ENCODE results near the gene GNAT1.
"Not testable (repeated sequence)": the region's sequence is repeated elsewhere in the genome, so short reads cannot be mapped to it uniquely, and the experiment has no call there.

Gene GNAT1

DNA sequence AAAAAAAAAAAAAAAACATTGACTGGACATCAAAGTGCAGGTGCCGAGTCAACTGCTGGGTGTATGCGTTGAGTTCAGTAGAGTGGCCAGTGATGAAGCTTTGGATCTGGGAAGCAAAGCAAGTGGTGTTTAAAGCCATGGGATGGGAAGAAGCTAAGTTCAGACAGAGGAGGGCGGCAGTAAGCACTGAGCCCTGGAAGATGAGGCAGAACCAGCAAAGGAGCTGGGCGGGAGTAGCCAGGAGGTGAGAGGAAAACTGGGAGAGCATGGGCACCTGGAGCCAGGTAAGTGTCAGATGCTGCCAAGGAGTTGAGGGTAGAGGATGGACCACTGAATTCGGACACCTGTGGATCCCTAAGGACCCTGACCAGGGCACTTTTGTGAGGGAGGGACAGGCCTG lies 33.2 kb downstream of the GNAT1 start:
- no peak for DNase-seq

DNA sequence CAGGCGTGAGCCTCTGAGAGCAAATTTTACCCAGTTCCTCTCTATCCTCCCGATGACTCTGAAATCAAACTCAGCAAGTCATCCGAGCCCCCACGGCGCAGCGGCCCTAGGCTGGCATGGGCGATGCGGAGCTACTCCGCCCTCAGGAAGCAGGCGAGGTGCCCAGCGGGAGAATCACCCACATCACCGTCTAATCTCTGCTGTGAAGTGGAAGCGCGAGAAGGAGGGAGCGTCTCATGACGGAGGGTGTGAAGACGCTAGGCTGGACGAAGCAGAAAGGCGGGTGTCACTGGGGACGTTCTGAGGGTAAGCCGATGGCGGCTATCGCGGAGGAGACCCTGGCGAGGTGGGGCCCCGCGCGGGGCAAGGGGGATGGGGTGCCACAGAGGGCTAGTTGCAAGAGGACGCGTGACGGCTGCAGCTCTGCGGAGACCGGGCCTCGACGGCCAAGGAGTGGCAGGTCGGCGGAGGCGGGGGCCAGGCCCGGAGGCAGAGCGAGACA lies 35.5 kb downstream of the GNAT1 start:
- DNase-seq: no peak

DNA sequence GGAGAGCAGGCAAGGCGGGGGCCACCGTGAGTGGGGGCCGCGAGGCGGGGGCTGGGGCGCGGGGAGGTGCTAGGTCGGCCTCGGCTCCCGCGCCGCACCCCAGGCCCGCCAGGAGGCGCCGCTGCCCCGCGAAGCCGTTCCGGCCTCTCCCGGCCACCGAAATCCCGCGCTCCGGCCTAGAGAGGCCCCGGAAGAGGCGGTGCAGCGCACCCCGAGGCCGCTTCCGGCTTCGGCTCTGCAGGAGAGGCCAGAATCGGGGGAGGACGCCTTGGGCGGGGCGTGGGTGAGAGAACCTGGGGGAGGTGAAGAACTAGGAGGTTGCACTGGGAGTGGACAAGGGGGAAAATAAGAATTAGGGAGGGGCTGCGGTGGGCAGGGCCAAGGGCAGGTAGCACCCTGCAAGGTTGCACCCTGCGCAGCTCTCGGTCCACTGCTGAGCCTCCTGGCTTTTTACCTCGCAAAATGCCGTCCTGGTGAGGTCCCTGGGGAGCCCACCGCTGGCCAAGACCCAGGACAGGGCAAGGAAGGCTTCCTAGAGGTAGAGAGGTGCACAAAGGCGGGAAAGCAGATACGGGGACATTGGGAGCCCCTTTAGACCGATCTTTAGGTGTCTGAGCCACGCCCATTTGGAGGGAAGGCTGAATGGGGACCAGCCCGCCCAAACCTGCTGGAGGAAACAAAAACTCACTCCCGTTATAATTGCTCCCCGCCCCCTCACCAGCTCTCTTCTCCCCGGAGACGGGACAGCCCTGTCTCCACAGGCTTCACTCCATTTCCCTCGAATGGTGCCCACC lies 36.2 kb downstream of the GNAT1 start:
- peak; percentile 41 for DNase-seq

DNA sequence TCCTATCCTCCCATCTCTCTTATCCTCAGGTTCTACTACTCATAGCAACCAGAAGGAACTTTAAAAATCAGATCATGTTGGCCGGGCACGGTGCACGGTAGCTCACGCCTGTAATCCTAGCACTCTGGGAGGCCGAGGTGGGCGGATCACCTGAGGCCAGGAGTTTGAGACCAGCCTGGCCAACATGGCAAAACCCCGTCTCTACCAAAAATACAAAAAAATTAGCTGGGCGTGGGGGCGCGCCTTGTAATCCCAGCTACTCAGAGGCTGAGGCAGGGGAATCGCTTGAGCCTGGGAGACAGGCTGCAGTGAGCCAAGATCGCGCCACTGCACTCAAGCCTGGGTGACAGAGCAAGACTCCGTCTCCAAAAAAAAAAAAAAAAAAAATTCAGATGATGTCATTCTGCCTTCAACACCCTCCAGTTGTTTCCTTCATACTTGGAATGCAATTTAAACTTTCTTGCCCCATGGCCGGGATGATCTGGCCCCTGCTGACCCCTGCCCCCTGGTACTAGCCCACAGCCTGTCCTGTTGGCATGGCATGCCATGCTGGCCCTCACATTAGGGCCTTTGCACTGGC lies 36.9 kb downstream of the GNAT1 start:
- not testable (repeated sequence) for DNase-seq

DNA sequence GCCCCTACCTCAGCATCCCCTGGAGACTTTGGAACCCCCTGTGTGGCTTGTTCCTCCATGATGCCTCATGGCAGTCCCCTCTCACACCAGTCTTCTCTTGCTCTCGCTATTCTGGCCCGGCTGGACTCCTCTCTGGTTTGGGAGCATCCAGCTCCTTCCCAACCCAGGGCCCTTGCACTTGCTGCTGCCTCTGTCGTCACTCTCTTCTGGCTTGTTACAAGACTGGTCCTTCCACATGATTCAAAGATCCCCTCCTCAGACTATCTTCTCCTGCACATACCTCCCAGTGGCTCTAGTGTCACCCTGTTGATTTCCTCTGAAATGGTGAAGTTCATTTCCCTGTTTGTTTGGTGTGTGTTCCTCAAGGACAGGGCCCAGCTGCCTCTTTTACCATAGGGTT lies 38.1 kb downstream of the GNAT1 start:
- no peak for DNase-seq

DNA sequence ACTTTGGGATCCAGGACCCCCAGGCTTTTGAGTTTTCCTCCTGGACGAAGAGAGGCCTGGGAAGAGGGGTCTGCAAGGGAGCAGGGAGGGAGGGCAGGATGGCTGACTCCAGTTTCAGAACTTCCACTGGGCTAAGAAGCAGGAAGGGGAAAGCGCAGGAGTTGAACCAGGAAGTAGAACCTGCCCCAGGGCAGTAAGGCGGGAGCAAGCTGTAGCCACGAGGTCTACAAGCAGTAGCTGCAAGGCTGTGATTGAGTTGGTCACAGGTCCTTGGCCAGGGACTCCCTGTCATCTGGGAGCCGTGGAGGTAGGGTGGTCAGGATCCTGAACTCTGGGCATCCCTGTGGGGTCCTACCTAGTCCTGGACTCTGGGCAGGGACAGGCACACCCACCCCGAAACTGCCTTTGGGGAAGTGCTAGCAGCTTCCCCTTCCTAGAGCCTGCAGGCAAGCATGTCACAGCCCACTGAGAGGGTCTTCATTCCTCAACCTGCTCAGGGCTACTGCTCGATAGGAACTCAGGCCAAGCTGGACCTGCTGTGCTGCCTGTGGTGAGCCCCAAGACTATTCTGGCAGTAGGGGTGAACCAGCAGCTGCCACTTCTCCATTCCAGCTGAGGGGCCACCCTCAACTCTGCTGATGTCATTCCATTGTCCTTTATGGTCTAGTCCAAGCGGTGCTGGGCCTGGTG lies 38.8 kb downstream of the GNAT1 start:
- DNase-seq: no peak

DNA sequence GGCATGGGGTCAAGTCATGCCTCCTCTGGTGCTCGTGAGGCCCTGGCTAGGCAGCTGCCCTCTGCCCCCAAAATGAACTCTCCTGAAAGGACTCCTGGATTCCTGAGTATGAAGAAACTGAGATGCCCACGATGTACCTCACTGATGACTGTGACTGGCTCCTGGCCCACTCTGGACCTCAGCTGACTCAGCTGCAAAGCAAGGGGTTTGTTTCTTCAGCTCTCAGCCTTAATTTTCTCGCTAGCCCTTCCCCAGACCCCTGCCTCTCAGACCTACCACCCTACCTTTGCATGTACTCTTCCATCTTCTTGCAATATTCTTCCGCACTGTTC lies 39.4 kb downstream of the GNAT1 start:
- no peak for DNase-seq

DNA sequence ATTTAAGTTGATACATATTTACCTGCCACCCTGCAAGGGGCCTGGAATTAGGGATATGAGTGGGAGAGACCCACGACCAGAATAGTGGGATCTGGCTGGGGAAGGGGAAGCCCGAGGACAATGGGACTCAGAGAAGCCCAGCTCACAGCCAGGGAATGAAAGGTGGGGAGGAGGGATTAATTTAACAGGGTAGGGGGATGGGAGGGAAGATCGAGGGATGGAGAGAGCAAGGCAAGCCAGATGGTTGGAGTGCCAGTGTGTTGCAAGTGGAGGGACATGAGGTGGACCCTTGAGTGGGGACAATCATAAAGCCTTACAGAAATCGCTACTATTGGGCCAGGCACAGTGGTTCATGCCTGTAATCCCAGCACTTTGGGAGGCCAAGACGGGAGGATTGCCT lies 40.2 kb downstream of the GNAT1 start:
- no peak for DNase-seq

DNA sequence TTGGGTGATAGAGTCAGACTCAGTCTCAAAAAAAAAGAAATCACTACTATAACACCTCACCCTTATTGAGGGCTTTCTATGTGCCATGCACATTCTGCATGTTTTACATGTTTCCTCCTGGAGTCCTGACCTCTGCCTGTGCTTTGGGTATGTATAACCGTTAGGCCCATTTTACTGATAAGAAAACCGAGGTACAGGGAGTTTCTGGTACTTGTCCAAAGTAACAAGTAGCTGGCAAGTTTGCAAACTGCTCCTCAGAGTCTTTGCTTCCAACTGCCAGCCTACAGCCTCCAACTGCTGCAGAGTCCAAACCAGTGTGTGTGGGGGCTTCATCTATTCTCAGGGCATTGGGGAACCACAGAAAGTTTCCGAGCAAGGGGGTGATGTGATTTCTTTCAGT lies 40.9 kb downstream of the GNAT1 start:
- DNase-seq: no peak

DNA sequence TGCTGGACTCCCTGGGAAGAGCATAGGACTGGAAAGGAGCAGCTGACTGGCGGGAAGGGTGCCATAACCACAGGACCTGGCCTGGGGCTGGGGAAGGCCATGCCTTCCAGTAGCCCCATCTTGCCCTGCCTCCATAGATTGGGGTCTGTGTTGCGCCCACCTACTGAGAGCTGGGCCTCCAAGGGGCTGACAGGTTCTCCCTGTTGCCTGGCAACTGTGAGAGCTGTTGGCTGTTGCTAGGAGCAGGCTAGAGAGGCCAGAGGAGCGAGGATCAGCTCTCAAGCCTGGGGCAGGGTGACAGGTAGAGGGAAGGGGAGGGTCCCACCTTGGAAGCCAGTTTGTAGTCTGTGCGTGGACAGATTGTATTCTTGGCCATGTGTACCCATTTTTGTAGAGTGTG lies 41.8 kb downstream of the GNAT1 start:
- no peak for DNase-seq

DNA sequence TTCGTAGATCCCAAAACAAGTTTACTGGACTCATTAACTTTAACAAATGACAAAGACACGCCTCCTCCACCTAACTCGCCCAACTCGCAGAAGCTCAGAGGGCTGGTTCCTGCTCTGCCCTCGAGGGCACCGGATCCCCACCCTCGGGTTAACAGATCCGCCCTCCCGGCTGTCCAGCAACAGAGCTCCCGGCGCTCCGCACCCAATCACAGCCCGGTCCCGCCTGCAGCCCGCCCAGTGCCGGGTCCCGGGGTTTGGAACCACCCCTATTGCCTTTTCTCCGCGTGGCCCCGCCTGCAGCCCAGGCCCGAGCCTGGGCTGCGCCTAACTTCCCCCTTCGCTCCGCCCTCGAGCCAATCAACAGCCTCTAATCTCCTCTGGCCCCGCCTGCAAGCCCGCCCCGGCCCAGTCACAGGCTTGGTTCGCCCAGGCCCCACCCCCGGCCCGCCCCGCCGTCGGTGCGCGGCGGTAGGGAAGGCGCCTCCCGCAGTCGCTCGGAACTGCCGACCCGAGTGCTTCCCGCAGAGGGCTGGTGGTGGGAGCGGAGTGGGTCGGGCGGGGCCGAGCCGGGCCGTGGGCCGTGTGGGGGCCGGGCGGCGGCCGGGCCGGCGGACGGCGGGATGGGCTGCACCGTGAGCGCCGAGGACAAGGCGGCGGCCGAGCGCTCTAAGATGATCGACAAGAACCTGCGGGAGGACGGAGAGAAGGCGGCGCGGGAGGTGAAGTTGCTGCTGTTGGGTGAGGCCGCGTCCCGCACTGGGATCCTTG lies 44.5 kb downstream of the GNAT1 start, which contains the start of gene GNAI2:
GNAI2 (plus strand) TSS at position 489 of the 768 bp plus-strand sequence; CDS start at position 621, 132 bp downstream.
- DNase-seq: peak; percentile 78

DNA sequence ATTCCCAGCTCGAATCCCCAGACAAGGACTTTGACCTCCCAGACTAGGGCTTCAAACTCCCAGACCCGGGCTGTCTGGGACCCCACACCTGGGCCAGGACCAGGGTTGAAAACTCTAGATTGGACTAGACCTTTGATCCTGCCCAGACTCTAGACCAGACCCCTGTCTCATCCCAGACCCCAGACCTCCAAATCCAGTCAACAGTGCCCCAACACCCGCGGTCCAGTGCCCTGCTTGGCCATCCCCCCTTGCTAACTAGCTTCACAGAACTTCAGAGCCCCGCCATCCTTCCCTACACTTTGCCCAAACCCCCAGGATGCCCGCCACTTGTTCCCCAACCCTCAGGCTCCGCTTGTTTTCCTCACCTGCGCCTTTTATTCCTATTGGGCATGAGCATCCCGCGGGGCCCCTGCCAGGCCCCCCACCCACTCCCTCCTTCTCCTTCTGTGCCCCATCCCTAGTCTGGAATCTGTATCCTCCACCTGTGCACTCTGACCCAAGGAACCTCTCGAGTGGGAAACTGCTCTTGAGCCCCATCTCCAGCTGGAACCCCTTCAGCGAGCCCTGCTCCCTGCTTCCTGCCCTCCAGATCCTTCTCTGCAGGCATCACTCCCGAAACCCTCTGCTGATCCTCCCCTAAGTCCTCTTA lies 45.2 kb downstream of the GNAT1 start:
- DNase-seq: no peak

DNA sequence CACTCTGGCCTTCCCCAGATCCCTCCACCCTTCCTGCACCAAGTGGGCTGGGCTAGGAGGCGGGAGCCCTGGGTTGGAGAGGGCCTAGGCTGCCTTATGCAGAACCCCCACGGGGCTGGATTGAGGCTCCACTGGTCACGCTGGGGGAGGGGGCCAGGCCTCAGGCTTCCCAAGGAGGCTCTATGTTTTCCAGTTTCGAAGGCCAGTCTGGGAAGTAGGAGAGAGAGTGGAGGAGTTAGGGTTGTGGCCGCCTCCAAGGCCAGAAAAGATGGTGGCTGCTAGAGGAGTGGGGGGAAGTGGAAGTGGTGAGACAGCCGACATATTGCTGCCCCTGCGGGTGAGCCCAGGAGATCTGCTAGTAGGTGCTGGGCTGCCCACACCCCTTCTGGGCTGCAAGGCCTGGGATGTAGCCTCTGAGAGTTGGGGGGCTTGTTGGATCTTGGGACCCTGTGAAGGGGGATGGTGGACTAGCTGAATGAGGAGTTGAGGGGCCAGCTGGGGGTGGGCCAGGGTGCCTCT lies 45.8 kb downstream of the GNAT1 start:
- no peak for DNase-seq

DNA sequence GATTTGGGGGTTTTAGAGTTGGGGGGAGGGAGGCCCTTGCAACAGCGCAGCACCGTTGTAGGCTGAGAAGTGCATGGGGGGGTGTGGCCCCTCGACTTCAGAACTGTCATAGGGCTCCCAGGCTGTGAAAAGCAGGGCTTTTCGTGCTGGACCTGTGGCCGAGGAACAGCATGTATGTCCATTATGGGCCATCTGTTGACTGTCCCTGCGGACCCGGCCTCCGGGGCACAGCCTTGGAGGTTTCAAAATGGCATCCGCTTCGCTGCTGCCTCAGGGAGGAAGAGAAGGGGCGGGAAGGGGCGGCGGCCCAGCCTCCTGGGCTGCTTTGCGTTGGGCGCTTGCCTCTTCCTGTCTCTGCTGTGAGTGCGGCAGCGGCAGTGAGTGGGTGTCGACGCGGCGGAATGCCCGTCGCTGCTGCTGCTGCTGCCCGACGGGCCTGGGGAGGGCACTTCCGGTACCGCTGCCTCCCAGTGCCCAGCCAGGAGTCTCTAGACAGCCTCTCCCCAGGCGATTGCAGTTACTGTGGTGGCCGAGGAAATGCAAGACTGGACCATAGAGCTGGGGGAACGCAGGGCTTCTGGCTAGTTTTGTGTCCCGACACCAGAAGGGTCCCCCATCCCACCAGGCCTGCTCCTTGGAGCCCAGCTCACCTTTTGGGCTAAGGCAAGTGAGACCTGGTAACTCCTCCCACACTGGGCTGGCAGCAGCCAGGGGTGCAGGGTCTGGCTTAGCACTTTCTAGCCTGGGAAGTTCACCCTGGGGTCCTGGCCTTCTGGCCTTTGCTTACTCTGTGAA lies 46.5 kb downstream of the GNAT1 start:
- DNase-seq: no peak

DNA sequence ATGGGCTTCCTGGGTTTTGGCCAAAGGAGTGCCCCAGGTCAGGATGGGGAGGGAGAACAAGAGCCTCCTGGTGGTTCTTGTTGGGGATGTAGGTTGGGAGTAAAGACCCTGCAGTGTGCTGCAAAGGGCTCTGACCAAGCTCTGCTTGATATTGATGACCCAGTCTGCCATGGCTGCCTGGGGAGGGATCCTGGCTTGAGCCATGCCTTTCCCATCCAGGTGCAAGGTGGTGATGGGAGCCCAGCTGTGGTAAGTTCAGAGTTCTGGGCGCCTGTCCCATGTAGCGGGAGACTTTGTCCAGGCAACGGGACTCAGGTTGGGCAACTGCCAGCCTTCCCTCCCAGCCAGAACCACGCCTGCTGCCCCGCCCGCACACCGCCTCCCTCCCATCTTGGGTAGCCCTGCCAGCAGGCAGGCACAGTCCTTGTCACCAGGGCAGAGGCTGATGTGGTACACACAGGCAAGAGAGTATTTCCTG lies 47.2 kb downstream of the GNAT1 start:
- DNase-seq: no peak

DNA sequence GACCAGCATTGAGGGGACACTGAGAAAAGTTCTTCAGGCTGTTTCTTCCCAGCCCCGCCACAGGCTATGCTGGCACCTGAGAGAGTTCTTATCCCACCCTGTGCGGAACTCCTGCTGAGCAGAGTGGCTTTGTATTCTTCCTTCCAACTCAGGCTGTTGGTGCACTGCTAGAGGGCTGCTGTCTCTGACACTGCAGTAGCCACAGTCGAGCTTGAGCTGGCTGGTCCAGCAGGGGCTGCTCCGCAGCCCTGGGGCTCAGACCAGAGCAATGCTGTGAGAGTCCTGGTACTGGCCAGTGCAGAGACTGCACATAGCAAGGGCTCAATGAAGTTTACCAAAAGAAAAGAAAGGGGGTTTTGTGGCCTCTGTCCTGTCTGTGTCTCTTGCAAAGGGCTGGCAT lies 48.2 kb downstream of the GNAT1 start:
- DNase-seq: no peak

DNA sequence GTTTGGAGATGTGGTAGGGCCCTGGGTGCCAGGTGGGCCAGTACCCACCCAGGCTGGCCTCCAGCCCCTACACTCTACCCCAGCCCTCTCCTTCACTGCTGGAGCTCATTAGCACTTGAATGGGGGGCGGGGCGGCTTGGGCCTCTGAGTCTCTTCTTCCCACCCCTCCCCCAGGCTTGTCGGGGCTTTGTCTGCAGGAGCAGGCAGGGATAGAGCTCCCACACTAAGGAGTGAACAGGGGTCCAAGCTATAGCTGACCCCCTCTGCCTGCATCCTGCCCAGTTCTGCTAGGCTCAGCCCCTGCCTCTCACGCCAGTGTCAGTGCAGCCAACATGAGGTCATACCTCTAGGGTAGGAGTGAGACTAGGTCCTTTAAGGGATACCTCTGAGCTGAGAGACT lies 49.8 kb downstream of the GNAT1 start:
- no peak for DNase-seq

DNA sequence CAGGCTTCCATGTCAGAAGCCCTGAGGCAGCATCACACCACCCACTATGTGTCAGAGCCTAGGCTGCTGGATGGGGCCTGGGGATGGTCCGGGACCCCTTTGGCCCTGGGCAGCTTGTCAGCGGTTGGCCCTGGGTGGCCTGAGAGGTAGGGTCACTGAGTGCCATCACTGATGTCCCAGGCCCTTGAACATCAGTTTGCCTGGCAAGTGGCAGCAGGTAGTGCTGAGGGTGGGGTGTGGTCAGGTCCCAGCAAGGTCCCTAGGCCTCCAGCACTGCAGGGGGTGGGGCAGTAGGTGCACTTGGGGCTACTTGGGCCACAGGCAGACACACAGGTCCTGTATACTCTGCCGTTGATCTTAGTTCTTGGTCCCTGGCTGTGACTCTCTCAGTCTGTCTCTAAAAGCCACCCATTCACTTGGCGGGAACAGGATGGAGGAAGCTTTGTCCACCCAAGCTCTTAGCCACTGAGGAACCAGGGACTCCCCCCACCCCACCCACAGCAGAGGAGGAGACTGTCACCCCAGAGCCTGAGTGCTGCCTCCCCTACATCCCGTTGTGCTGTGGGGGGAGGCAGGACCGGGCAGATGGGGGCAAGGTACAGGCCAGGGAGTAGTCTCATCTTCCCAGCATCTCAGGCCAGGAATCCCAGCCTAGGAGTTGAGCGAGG lies 50.4 kb downstream of the GNAT1 start:
- DNase-seq: no peak

DNA sequence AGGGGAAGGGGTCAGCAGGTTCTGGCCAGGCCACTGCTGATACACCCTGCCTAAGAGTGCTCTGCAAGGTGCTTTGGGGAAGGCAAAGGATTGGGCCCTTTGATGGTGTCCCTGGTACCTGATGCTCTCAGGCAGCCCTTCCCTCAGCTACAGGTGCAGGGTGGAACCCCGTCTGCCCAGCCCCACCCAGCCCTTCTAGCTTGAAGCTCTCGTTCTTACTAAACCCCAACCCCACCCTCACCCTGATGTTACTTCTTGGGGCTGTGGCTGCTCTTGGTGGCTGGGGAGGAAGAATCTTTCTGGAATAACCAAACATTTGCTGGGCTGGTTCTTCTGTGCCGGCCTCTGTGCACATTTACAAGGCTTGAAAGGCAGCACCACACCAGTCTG lies 51.0 kb downstream of the GNAT1 start:
- DNase-seq: no peak

DNA sequence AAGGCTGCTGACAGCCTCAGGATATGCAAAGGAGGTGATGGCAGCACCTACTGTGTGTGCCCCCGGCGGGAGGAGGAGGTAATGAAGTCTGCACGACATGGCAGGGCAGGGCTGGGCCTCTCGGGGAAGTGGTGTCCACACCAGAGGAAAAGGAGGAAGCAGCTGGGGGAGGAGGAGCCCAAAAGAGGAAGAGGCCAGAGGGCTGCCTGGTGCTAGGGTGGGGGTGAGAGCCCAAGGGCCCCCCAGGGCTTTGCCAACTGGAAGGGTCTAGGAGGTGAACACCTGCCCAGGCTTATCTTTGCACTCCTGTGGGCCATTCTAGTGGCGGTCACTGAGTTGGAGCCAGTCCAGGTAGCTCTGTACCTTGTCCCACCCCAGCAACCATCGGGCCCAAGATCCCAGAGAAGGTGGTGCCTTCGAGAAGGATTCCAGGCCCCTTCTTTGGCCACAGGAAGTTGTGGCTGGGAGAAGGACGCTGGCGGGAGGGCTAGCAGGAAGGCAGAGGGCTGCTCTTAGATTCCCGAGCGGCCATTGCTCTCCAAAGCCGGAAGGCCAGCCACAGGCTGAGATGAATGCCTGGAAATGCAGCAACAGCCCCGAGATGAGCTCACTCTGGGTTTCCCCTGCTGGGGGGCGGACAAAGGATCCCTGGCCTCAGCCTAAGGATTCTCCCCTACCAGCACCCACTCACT lies 51.6 kb downstream of the GNAT1 start:
- DNase-seq: no peak
